Neural progenitor cell (in vitro differentiated cells): ENCODE measurements around the gene TBC1D4. TPM values are rescaled to one million over a fixed set of nuclear protein-coding genes. Genes with fewer than 3 reads are reported as not detected.
"Not testable (repeated sequence)": the region's sequence is repeated elsewhere in the genome, so short reads cannot be mapped to it uniquely, and the experiment has no call there.

Experiments used
- DNase-seq: peaks from one replicate; pipeline ENCODE4 v3.0.0-alpha.2; 2016; ENCODE audit warnings: low spot score
- H2AFZ ChIP-seq: fragments of 200-600 bp; sonication (generic); replicated peaks from 2 replicates; pipeline ENCODE4 v1.6.1; 2016; ENCODE audit warnings: antibody characterized with exemption
- H3F3A ChIP-seq: fragments of 200-600 bp; sonication (generic); 2 replicates; pipeline ENCODE4 v1.6.1; 2016; ENCODE audit warnings: antibody characterized with exemption, low read depth
- H3K27ac ChIP-seq: fragments of 200-600 bp; sonication (generic); 2 replicates; pipeline ENCODE4 v1.5.1; 2016; ENCODE audit warnings: mild to moderate bottlenecking
- H3K27me3 ChIP-seq: fragments of 200-600 bp; sonication (generic); 2 replicates; pipeline ENCODE4 v1.6.1; 2016; ENCODE audit warnings: mild to moderate bottlenecking, moderate library complexity
- H3K36me3 ChIP-seq: fragments of 200-600 bp; sonication (generic); 2 replicates; pipeline ENCODE4 v1.5.1; 2016
- H3K4me1 ChIP-seq: fragments of 200-600 bp; sonication (generic); 2 replicates; pipeline ENCODE4 v1.6.1; 2016; ENCODE audit warnings: mixed run types
- H3K4me2 ChIP-seq: fragments of 200-600 bp; sonication (generic); 2 replicates; pipeline ENCODE4 v1.6.1; 2016
- H3K4me3 ChIP-seq: fragments of 200-600 bp; sonication (generic); 2 replicates; pipeline ENCODE4 v1.5.1; 2016
- H3K79me2 ChIP-seq: fragments of 200-600 bp; sonication (generic); 2 replicates; pipeline ENCODE4 v1.6.1; 2016; ENCODE audit warnings: low read depth
- H3K9ac ChIP-seq: fragments of 200-600 bp; sonication (generic); 2 replicates; pipeline ENCODE4 v1.6.1; 2016
- H3K9me3 ChIP-seq: fragments of 200-600 bp; sonication (generic); 2 replicates; pipeline ENCODE4 v1.5.1; 2016; ENCODE audit warnings: low read depth
- H4K20me1 ChIP-seq: fragments of 200-600 bp; sonication (generic); 2 replicates; pipeline ENCODE4 v1.6.1; 2016; ENCODE audit warnings: low read depth
- H3K27ac Mint-ChIP-seq: 3 replicates; pipeline ENCODE4 v1.8.0; 2021; ENCODE audit warnings: mixed read lengths
- H3K27me3 Mint-ChIP-seq: 2 replicates; pipeline ENCODE4 v1.8.0; 2022; ENCODE audit warnings: low read depth, mild to moderate bottlenecking, inconsistent platforms, moderate library complexity, mixed read lengths; ENCODE audit not compliant: insufficient read depth
- H3K36me3 Mint-ChIP-seq: 3 replicates; pipeline ENCODE4 v1.8.0; 2021; ENCODE audit warnings: mixed read lengths
- H3K4me1 Mint-ChIP-seq: 3 replicates; pipeline ENCODE4 v1.8.0; 2021; ENCODE audit warnings: mixed read lengths
- H3K4me3 Mint-ChIP-seq: 3 replicates; pipeline ENCODE4 v1.8.0; 2021; ENCODE audit warnings: mild to moderate bottlenecking, moderate library complexity, mixed read lengths
- H3K9me3 Mint-ChIP-seq: 3 replicates; pipeline ENCODE4 v1.8.0; 2020; ENCODE audit warnings: mixed read lengths
- CTCF ChIP-seq: fragments of 200-600 bp; sonication (generic); IDR thresholded peaks from 2 replicates; pipeline ENCODE4 v1.5.1; 2017; ENCODE audit warnings: antibody characterized with exemption, mild to moderate bottlenecking
- EZH2 ChIP-seq: fragments of 200-600 bp; sonication (generic); IDR thresholded peaks from 2 replicates; pipeline ENCODE4 v1.6.1; 2017; ENCODE audit warnings: antibody characterized with exemption, mild to moderate bottlenecking, moderate library complexity
- EZH2phosphoT487 ChIP-seq: fragments of 200-600 bp; sonication (generic); IDR thresholded peaks from 2 replicates; pipeline ENCODE4 v1.6.1; 2017; ENCODE audit warnings: antibody characterized with exemption
- total RNA-seq: library from RNA; depleted of rRNA; stranded (reverse); fragments of >200 nt; gene quantifications from 2 replicates; pipeline ENCODE4 v1.2.3, GENCODE V29; 2015; ENCODE audit warnings: low replicate concordance

The TBC1D4 gene
- total RNA-seq, 1 donor from 2014 or later, result 14.3 TPM

GRCh38 chr13:75271846-75272245, 210.1 kb downstream of the TBC1D4 start:
- Histone ChIP-seq H3K4me1 (no peaks in the 10 kb centered on the region), H3K9me3 (no peaks in the 10 kb centered on the region), H3F3A (no peaks in the 10 kb centered on the region), H3K27me3 (no peaks in the 10 kb centered on the region), H3K79me2 (no peaks in the 10 kb centered on the region), H3K27ac (no peak overlapping the region), H4K20me1 (no peaks in the 10 kb centered on the region), H2AFZ (no peak overlapping the region), H3K4me3 (no peak overlapping the region), H3K9ac (no peak overlapping the region), H3K36me3 (no peaks in the 10 kb centered on the region), H3K4me2 (no peak overlapping the region)
- Mint-ChIP-seq H3K36me3 (no peaks in the 10 kb centered on the region), H3K4me1 (no peaks in the 10 kb centered on the region), H3K27ac (no peak overlapping the region), H3K27me3 (peaks cover 2% of the 10 kb centered on the region), H3K9me3 (peaks cover 17% of the 10 kb centered on the region), H3K4me3 (no peak overlapping the region)
- no peak for DNase-seq
- no peak for TF ChIP-seq EZH2phosphoT487
- TF ChIP-seq EZH2, result no peak
- TF ChIP-seq CTCF, result no peak

GRCh38 chr13:75268481-75268880, 213.5 kb downstream of the TBC1D4 start:
- not testable (repeated sequence) for H3K9me3 Mint-ChIP-seq

GRCh38 chr13:75264611-75265010, 217.4 kb downstream of the TBC1D4 start:
- no peaks in the 10 kb centered on the region for H3F3A ChIP-seq
- no peak overlapping the region for H2AFZ ChIP-seq
- no peaks in the 10 kb centered on the region for H3K9me3 ChIP-seq
- H4K20me1 ChIP-seq, result no peaks in the 10 kb centered on the region
- no peaks in the 10 kb centered on the region for H3K27me3 ChIP-seq
- peak; percentile 4 for DNase-seq
- H3K27ac ChIP-seq, result no peak overlapping the region
- peaks cover 2% of the 10 kb centered on the region for H3K27me3 Mint-ChIP-seq
- no peak overlapping the region for H3K4me2 ChIP-seq
- H3K4me1 ChIP-seq, result no peaks in the 10 kb centered on the region
- no peaks in the 10 kb centered on the region for H3K36me3 ChIP-seq
- no peaks in the 10 kb centered on the region for H3K79me2 ChIP-seq
- no peaks in the 10 kb centered on the region for H3K36me3 Mint-ChIP-seq
- H3K9me3 Mint-ChIP-seq, result peaks cover 3% of the 10 kb centered on the region
- TF ChIP-seq EZH2 (no peak), EZH2phosphoT487 (no peak), CTCF (no peak)
- peaks cover 6% of the 10 kb centered on the region for H3K4me1 Mint-ChIP-seq
- H3K27ac Mint-ChIP-seq, result no peak overlapping the region
- H3K9ac ChIP-seq, result no peak overlapping the region
- no peak overlapping the region for H3K4me3 Mint-ChIP-seq
- H3K4me3 ChIP-seq, result no peak overlapping the region

More at GRCh38 chr13:75268481-75268880, 213.5 kb downstream of the TBC1D4 start:
- not testable (repeated sequence) for H2AFZ ChIP-seq, H3K9ac ChIP-seq, H3K27ac ChIP-seq, H3K4me1 Mint-ChIP-seq, H3K27ac Mint-ChIP-seq, DNase-seq, H3K27me3 ChIP-seq, H3K4me1 ChIP-seq, H3K36me3 Mint-ChIP-seq, H3K27me3 Mint-ChIP-seq, H3K79me2 ChIP-seq, H3K36me3 ChIP-seq, H4K20me1 ChIP-seq, H3K4me3 ChIP-seq, H3K4me3 Mint-ChIP-seq, H3K4me2 ChIP-seq, H3K9me3 ChIP-seq, H3F3A ChIP-seq

GRCh38 chr13:75263741-75264407, 218.1 kb downstream of the TBC1D4 start:
- no peak overlapping the region for H3K4me3 Mint-ChIP-seq
- Histone ChIP-seq H3K36me3 (no peaks in the 10 kb centered on the region), H3K4me2 (no peak overlapping the region), H3K27me3 (no peaks in the 10 kb centered on the region), H3K4me1 (no peaks in the 10 kb centered on the region), H3K9me3 (no peaks in the 10 kb centered on the region), H3K4me3 (no peak overlapping the region), H3K27ac (no peak overlapping the region), H3K79me2 (no peaks in the 10 kb centered on the region), H2AFZ (no peak overlapping the region), H4K20me1 (no peaks in the 10 kb centered on the region), H3F3A (no peaks in the 10 kb centered on the region), H3K9ac (no peak overlapping the region)
- no peaks in the 10 kb centered on the region for H3K36me3 Mint-ChIP-seq
- H3K4me1 Mint-ChIP-seq, result peaks cover 6% of the 10 kb centered on the region
- no peak overlapping the region for H3K27ac Mint-ChIP-seq
- no peaks in the 10 kb centered on the region for H3K9me3 Mint-ChIP-seq
- peaks cover 2% of the 10 kb centered on the region for H3K27me3 Mint-ChIP-seq
- no peak for TF ChIP-seq CTCF
- no peak for TF ChIP-seq EZH2phosphoT487
- TF ChIP-seq EZH2, result no peak
- no peak for DNase-seq
